Renal cortical epithelial cell (primary cell): Measurements from ENCODE around the gene NRXN3. TPM values are rescaled to one million over a fixed set of nuclear protein-coding genes. Genes with fewer than 3 reads are reported as not detected.
A peak's percentile ranks its signal among the peaks of the same experiment; 100 is the strongest.

Source experiments
- DNase-seq: peaks from one replicate; pipeline ENCODE4 v3.0.0-alpha.2; 2011; ENCODE audit warnings: low read depth
- total RNA-seq: library from RNA; depleted of rRNA; stranded (reverse); fragments of >200 nt; gene quantifications from 2 replicates; pipeline ENCODE4 v1.2.3, GENCODE V29; 2014

Gene NRXN3
- total RNA-seq, 1 donor from 2014 or later, result 2.9 TPM

GRCh38 chr14:79136071-79137044 lies 966.2 kb downstream of the NRXN3 start:
- no peak for DNase-seq

GRCh38 chr14:79137045-79137430 lies 966.9 kb downstream of the NRXN3 start:
- DNase-seq, result no peak

- no peak for DNase-seq
Observed at GRCh38 chr14:79137836-79138235, 967.7 kb downstream of the NRXN3 start.

GRCh38 chr14:79144896-79145295 lies 974.7 kb downstream of the NRXN3 start:
- no peak for DNase-seq

- no peak for DNase-seq
Observed at GRCh38 chr14:79150226-79150625, 980.1 kb downstream of the NRXN3 start.

- DNase-seq, result no peak
Observed at GRCh38 chr14:79157369-79157768, 987.2 kb downstream of the NRXN3 start.

- peak; percentile 6 for DNase-seq
Observed at GRCh38 chr14:79161571-79161970, 991.4 kb downstream of the NRXN3 start.

GRCh38 chr14:79162833-79163232 lies 992.7 kb downstream of the NRXN3 start:
- DNase-seq, result no peak

- DNase-seq, result no peak
Observed at GRCh38 chr14:79165471-79166090, 995.4 kb downstream of the NRXN3 start.

GRCh38 chr14:79166171-79166570 lies 996.0 kb downstream of the NRXN3 start:
- DNase-seq, result no peak

GRCh38 chr14:79167957-79168356 lies 997.8 kb downstream of the NRXN3 start:
- no peak for DNase-seq

- DNase-seq, result no peak
Observed at GRCh38 chr14:79175671-79176070, 1005.5 kb downstream of the NRXN3 start.

GRCh38 chr14:79177106-79177505 lies 1006.9 kb downstream of the NRXN3 start:
- DNase-seq, result no peak

- DNase-seq, result no peak
Observed at GRCh38 chr14:79178719-79179118, 1008.5 kb downstream of the NRXN3 start.

- DNase-seq, result no peak
Observed at GRCh38 chr14:79179985-79180384, 1009.8 kb downstream of the NRXN3 start.

GRCh38 chr14:79180656-79181055 lies 1010.5 kb downstream of the NRXN3 start:
- DNase-seq, result no peak

GRCh38 chr14:79186523-79186922 lies 1016.4 kb downstream of the NRXN3 start:
- no peak for DNase-seq

GRCh38 chr14:79193689-79194477 lies 1023.7 kb downstream of the NRXN3 start:
- no peak for DNase-seq

GRCh38 chr14:79196216-79196615 lies 1026.0 kb downstream of the NRXN3 start:
- DNase-seq, result no peak

- DNase-seq, result no peak
Observed at GRCh38 chr14:79197516-79197915, 1027.3 kb downstream of the NRXN3 start.

GRCh38 chr14:79199217-79199616 lies 1029.0 kb downstream of the NRXN3 start:
- no peak for DNase-seq

- DNase-seq, result no peak
Observed at GRCh38 chr14:79201564-79202207, 1031.5 kb downstream of the NRXN3 start.
